ENCODE results near the gene RAI14. TPM values are rescaled to one million over a fixed set of nuclear protein-coding genes. Genes with fewer than 3 reads are reported as not detected.

The RAI14 gene
- total RNA-seq, 4 donors from 2014 or later, result 45.8 to 143 (median 80.5) TPM

- H3K27me3 ChIP-seq, result no peaks in the 10 kb centered on the region
- WGBS, 2 donors (ENCODE audit: low coverage in 1 of 2), result 89 to 96% methylated on average over 3 of the region's 3 CpGs
These were observed 161.6 kb downstream of the RAI14 start for GRCh38 chr5:34817558-34818351.

GRCh38 chr5:34818717-34819116, 162.6 kb downstream of the RAI14 start:
- Histone ChIP-seq H3K36me3 (peaks cover 6 to 63% of the 10 kb centered on the region in 2 donors), H3K4me1 (no peaks in the 10 kb centered on the region), H3K27ac (no peak overlapping the region), H3K27me3 (no peaks in the 10 kb centered on the region), H3K4me3 (no peak overlapping the region), H3K9me3 (no peaks in the 10 kb centered on the region)
- TF ChIP-seq CTCF (IDR thresholded peaks at IDR 0.05) (no peak), POLR2AphosphoS5 (IDR thresholded peaks at IDR 0.05) (no peak), EP300 (IDR thresholded peaks at IDR 0.05) (no peak), POLR2A (IDR thresholded peaks at IDR 0.05) (no peak)
- 85 to 98% methylated on average over 3 of the region's 3 CpGs for WGBS, 2 donors (ENCODE audit: low coverage in 1 of 2)
- no peak for ATAC-seq

More at GRCh38 chr5:34817558-34818351, 161.6 kb downstream of the RAI14 start:
- Histone ChIP-seq H3K36me3 (peaks cover 2 to 54% of the 10 kb centered on the region in 2 donors), H3K9me3 (no peaks in the 10 kb centered on the region), H3K4me3 (no peak overlapping the region), H3K4me1 (no peaks in the 10 kb centered on the region), H3K27ac (no peak overlapping the region)
- no peak for ATAC-seq
- TF ChIP-seq EP300 (IDR thresholded peaks at IDR 0.05) (no peak), CTCF (IDR thresholded peaks at IDR 0.05) (no peak), POLR2A (IDR thresholded peaks at IDR 0.05) (no peak), POLR2AphosphoS5 (IDR thresholded peaks at IDR 0.05) (no peak)

- WGBS, 2 donors (ENCODE audit: low coverage in 1 of 2), result 100% methylated on average over 1 of the region's 1 CpG
These were observed 164.5 kb downstream of the RAI14 start for GRCh38 chr5:34820593-34820992.

GRCh38 chr5:34822956-34823715, 167.0 kb downstream of the RAI14 start:
- 79 to 94% methylated on average over 5 to 7 of the region's 8 CpGs for WGBS, 2 donors (ENCODE audit: low coverage in 1 of 2)
- H3K4me1 ChIP-seq, result no peaks in the 10 kb centered on the region
- TF ChIP-seq POLR2AphosphoS5 (IDR thresholded peaks at IDR 0.05), result no peak
- no peak for TF ChIP-seq POLR2A (IDR thresholded peaks at IDR 0.05)
- TF ChIP-seq EP300 (IDR thresholded peaks at IDR 0.05), result no peak
- TF ChIP-seq CTCF (IDR thresholded peaks at IDR 0.05), result no peak
- no peak overlapping the region for H3K4me3 ChIP-seq
- H3K27me3 ChIP-seq, result no peaks in the 10 kb centered on the region
- H3K27ac ChIP-seq, result no peak overlapping the region
- no peak for ATAC-seq
- H3K36me3 ChIP-seq, result peaks cover 5 to 84% of the 10 kb centered on the region in 2 donors
- no peaks in the 10 kb centered on the region for H3K9me3 ChIP-seq

More at GRCh38 chr5:34820593-34820992, 164.5 kb downstream of the RAI14 start:
- ATAC-seq, result no peak
- Histone ChIP-seq H3K27ac (no peak overlapping the region), H3K36me3 (peaks cover 5 to 65% of the 10 kb centered on the region in 2 donors), H3K27me3 (no peaks in the 10 kb centered on the region), H3K9me3 (no peaks in the 10 kb centered on the region), H3K4me3 (no peak overlapping the region), H3K4me1 (no peaks in the 10 kb centered on the region)
- TF ChIP-seq POLR2A (IDR thresholded peaks at IDR 0.05) (no peak), CTCF (IDR thresholded peaks at IDR 0.05) (no peak), EP300 (IDR thresholded peaks at IDR 0.05) (no peak), POLR2AphosphoS5 (IDR thresholded peaks at IDR 0.05) (no peak)
